Measurements from ENCODE around the gene DDO. TPM values are rescaled to one million over a fixed set of nuclear protein-coding genes. Genes with fewer than 3 reads are reported as not detected.

Gene DDO
- polyA plus RNA-seq, 1 donor from 2014 or later = not detected

DNA sequence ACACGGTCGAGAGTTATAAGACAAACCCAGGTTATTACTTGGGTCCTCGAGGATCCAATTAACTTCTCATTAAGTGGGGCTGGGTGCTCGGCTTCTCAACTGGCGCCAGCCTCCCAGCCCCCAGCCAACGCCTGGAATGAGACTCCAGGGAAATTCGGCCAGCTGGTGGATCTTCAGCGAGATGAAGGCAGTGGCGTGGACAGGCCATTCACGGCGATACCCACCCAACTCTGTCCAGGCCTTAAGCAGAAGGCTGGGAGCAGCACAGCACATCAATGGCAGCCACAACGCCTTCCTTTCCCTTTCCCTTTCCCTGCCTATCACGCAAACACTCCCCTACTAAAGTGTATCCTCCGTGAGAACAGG lies 58.1 kb downstream of the DDO start:
- Histone ChIP-seq H2AFZ (ENCODE audit: low read depth, low read length) (no peak overlapping the region), H3K9ac (ENCODE audit: low read length) (no peak overlapping the region)

DNA sequence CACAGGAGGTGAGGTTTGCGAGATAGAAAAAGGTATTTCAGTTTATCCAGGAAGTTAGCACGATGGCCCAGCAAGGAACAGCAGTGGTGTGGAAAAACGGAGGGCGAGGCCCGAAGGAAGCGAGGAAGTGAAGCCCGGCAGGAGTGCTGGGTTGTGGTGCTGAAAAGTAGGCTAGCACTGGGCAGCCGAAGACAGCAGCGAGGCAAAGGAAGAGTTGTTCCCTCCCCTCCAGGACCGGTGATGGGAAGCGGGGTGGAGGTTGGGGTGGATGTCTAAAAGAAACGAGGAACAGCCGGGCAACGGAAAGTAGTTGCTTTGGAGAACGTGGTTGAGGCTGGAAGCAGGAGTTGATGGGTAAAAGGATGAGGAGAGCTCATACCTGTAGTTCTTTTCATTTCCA lies 58.6 kb downstream of the DDO start:
- no peaks in the 10 kb centered on the region for H3F3A ChIP-seq (ENCODE audit: insufficient read depth, low read length, poor library complexity, severe bottlenecking)
- no peaks in the 10 kb centered on the region for H4K20me1 ChIP-seq (ENCODE audit: insufficient read depth)
- no peak overlapping the region for H2AFZ ChIP-seq (ENCODE audit: low read depth, low read length)
- TF ChIP-seq TAF1 (IDR thresholded peaks at IDR 0.05; ENCODE audit: low read depth) = no peak
- no peak overlapping the region for H3K9ac ChIP-seq (ENCODE audit: low read length)
- H3K27me3 ChIP-seq (ENCODE audit: insufficient read depth, low read depth, low read length) = peaks cover 18% of the 10 kb centered on the region
- H3K9me3 ChIP-seq (ENCODE audit: low read length) = no peaks in the 10 kb centered on the region
- no peaks in the 10 kb centered on the region for H3K9me2 ChIP-seq (ENCODE audit: insufficient read depth, low read length)
- no peak overlapping the region for H3K4me3 ChIP-seq (ENCODE audit: low read length)
- H3K79me2 ChIP-seq (replicated peaks; ENCODE audit: insufficient read depth, low read length) = no peaks in the 10 kb centered on the region
- no peak overlapping the region for H3K27ac ChIP-seq (ENCODE audit: low read length)
- no peaks in the 10 kb centered on the region for H3K36me3 ChIP-seq (ENCODE audit: insufficient read depth, low read length)
- H3K4me2 ChIP-seq (ENCODE audit: low read length) = no peak overlapping the region

More for the DNA sequence above, 58.1 kb downstream of the DDO start:
- no peaks in the 10 kb centered on the region for H3K9me2 ChIP-seq (ENCODE audit: insufficient read depth, low read length)
- no peaks in the 10 kb centered on the region for H3K36me3 ChIP-seq (ENCODE audit: insufficient read depth, low read length)
- no peak overlapping the region for H3K27ac ChIP-seq (ENCODE audit: low read length)
- H3K9me3 ChIP-seq (ENCODE audit: low read length) = no peaks in the 10 kb centered on the region
- TF ChIP-seq TAF1 (IDR thresholded peaks at IDR 0.05; ENCODE audit: low read depth) (no peak), MXI1 (conservative IDR thresholded peaks at IDR 0.05; ENCODE audit: poor library complexity, severe bottlenecking) (no peak), SMC3 (conservative IDR thresholded peaks at IDR 0.05; ENCODE audit: poor library complexity) (no peak), POLR2AphosphoS5 (IDR thresholded peaks at IDR 0.05) (no peak), RAD21 (conservative IDR thresholded peaks at IDR 0.05) (no peak), EZH2 (IDR thresholded peaks at IDR 0.05; ENCODE audit: borderline replicate concordance, insufficient read depth, low read length, poor library complexity, severe bottlenecking) (no peak), EP300 (conservative IDR thresholded peaks at IDR 0.05; ENCODE audit: poor library complexity, severe bottlenecking) (no peak)
- TF ChIP-seq, protein P1, sequence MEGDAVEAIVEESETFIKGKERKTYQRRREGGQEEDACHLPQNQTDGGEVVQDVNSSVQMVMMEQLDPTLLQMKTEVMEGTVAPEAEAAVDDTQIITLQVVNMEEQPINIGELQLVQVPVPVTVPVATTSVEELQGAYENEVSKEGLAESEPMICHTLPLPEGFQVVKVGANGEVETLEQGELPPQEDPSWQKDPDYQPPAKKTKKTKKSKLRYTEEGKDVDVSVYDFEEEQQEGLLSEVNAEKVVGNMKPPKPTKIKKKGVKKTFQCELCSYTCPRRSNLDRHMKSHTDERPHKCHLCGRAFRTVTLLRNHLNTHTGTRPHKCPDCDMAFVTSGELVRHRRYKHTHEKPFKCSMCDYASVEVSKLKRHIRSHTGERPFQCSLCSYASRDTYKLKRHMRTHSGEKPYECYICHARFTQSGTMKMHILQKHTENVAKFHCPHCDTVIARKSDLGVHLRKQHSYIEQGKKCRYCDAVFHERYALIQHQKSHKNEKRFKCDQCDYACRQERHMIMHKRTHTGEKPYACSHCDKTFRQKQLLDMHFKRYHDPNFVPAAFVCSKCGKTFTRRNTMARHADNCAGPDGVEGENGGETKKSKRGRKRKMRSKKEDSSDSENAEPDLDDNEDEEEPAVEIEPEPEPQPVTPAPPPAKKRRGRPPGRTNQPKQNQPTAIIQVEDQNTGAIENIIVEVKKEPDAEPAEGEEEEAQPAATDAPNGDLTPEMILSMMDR (IDR thresholded peaks at IDR 0.05; ENCODE audit: poor library complexity, severe bottlenecking) = no peak
- TF ChIP-seq, protein P2, sequence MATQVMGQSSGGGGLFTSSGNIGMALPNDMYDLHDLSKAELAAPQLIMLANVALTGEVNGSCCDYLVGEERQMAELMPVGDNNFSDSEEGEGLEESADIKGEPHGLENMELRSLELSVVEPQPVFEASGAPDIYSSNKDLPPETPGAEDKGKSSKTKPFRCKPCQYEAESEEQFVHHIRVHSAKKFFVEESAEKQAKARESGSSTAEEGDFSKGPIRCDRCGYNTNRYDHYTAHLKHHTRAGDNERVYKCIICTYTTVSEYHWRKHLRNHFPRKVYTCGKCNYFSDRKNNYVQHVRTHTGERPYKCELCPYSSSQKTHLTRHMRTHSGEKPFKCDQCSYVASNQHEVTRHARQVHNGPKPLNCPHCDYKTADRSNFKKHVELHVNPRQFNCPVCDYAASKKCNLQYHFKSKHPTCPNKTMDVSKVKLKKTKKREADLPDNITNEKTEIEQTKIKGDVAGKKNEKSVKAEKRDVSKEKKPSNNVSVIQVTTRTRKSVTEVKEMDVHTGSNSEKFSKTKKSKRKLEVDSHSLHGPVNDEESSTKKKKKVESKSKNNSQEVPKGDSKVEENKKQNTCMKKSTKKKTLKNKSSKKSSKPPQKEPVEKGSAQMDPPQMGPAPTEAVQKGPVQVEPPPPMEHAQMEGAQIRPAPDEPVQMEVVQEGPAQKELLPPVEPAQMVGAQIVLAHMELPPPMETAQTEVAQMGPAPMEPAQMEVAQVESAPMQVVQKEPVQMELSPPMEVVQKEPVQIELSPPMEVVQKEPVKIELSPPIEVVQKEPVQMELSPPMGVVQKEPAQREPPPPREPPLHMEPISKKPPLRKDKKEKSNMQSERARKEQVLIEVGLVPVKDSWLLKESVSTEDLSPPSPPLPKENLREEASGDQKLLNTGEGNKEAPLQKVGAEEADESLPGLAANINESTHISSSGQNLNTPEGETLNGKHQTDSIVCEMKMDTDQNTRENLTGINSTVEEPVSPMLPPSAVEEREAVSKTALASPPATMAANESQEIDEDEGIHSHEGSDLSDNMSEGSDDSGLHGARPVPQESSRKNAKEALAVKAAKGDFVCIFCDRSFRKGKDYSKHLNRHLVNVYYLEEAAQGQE (IDR thresholded peaks at IDR 0.05; ENCODE audit: borderline replicate concordance) = no peak
- no peaks in the 10 kb centered on the region for H3K79me2 ChIP-seq (replicated peaks; ENCODE audit: insufficient read depth, low read length)
- H3K4me3 ChIP-seq (ENCODE audit: low read length) = peak overlapping the region; percentile 52
- H3K4me2 ChIP-seq (ENCODE audit: low read length) = no peak overlapping the region
- peaks cover 18% of the 10 kb centered on the region for H3K27me3 ChIP-seq (ENCODE audit: insufficient read depth, low read depth, low read length)
- no peaks in the 10 kb centered on the region for H4K20me1 ChIP-seq (ENCODE audit: insufficient read depth)
- H3F3A ChIP-seq (ENCODE audit: insufficient read depth, low read length, poor library complexity, severe bottlenecking) = no peaks in the 10 kb centered on the region

DNA sequence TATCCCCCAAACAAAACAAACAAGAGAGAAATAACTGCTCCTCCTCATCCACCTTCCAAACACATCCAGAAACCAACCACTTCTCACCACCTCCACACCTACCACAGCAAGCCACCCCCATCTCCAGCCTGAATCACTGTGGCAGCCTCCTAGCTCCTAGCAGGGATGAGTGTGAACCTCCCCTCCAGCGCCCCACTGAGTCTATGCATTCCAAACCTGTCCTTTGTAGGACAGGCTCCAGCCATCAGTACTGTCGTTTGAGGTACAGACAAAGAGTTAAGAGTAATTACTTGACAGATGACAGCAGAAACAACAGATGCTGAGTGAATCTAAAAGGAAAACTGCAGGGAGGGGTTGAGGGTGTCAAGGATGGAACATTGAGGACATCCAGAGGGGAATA lies 59.6 kb downstream of the DDO start:
- H3F3A ChIP-seq (ENCODE audit: insufficient read depth, low read length, poor library complexity, severe bottlenecking) = no peaks in the 10 kb centered on the region
- H4K20me1 ChIP-seq (ENCODE audit: insufficient read depth) = no peaks in the 10 kb centered on the region
- H3K9me2 ChIP-seq (ENCODE audit: insufficient read depth, low read length) = no peaks in the 10 kb centered on the region
- H3K9me3 ChIP-seq (ENCODE audit: low read length) = no peaks in the 10 kb centered on the region
- no peaks in the 10 kb centered on the region for H3K36me3 ChIP-seq (ENCODE audit: insufficient read depth, low read length)
- H2AFZ ChIP-seq (ENCODE audit: low read depth, low read length) = no peak overlapping the region
- no peak for TF ChIP-seq POLR2AphosphoS5 (IDR thresholded peaks at IDR 0.05)
- TF ChIP-seq, protein P1 (IDR thresholded peaks at IDR 0.05; ENCODE audit: poor library complexity, severe bottlenecking) = no peak
- no peak for TF ChIP-seq EZH2 (IDR thresholded peaks at IDR 0.05; ENCODE audit: borderline replicate concordance, insufficient read depth, low read length, poor library complexity, severe bottlenecking)
- no peak for TF ChIP-seq SMC3 (conservative IDR thresholded peaks at IDR 0.05; ENCODE audit: poor library complexity)
- no peak for TF ChIP-seq MXI1 (conservative IDR thresholded peaks at IDR 0.05; ENCODE audit: poor library complexity, severe bottlenecking)
- no peak for TF ChIP-seq RAD21 (conservative IDR thresholded peaks at IDR 0.05)
- TF ChIP-seq, protein P2 (IDR thresholded peaks at IDR 0.05; ENCODE audit: borderline replicate concordance) = no peak
- TF ChIP-seq TAF1 (IDR thresholded peaks at IDR 0.05; ENCODE audit: low read depth) = no peak
- no peak for TF ChIP-seq EP300 (conservative IDR thresholded peaks at IDR 0.05; ENCODE audit: poor library complexity, severe bottlenecking)
- H3K27ac ChIP-seq (ENCODE audit: low read length) = no peak overlapping the region
- no peak overlapping the region for H3K4me3 ChIP-seq (ENCODE audit: low read length)
- H3K27me3 ChIP-seq (ENCODE audit: insufficient read depth, low read depth, low read length) = peaks cover 18% of the 10 kb centered on the region
- H3K9ac ChIP-seq (ENCODE audit: low read length) = no peak overlapping the region
- no peak overlapping the region for H3K4me2 ChIP-seq (ENCODE audit: low read length)
- no peaks in the 10 kb centered on the region for H3K79me2 ChIP-seq (replicated peaks; ENCODE audit: insufficient read depth, low read length)

Measured in neural cell (in vitro differentiated cells).